HL-60 (cell line): Measurements from ENCODE around the gene KLHDC4.

Experiments used
- CTCF ChIP-seq: IDR thresholded peaks from one replicate; pipeline ENCODE4 v1.5.1; 2011; ENCODE audit warnings: low read length, control low read depth, inconsistent platforms; ENCODE audit not compliant: insufficient read depth
- POLR2AphosphoS5 ChIP-seq: IDR thresholded peaks from 2 replicates; pipeline ENCODE4 v1.6.1; 2012; ENCODE audit warnings: low read depth

DNA sequence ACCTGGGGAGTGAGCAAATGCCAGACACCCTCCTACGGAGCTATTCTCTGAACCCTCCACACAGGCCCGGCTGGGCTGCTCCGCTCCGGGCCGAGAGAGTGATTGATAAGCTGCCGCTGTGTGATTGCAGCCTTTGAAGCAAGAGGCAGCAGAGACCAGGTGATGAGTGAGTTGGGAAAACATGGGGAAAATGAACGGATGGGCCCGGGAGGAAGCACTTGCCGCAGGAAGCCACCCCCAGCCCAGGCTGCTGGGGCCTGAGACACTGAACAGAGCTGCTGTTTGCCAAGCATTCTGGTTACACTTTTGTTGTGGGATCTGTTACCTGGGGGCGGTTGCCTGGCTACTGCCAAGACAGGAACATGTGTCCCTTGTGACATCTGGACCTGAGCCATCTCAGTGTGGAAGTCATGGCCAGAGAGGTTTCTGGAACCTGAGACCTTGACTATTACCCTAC, 46.4 kb upstream of the KLHDC4 start:
- TF ChIP-seq CTCF (no peak), POLR2AphosphoS5 (no peak)
